Embryonic facial prominence (tissue), 1 donor: Measurements from ENCODE around the gene SLC10A3.

Experiments
- DNase-seq: peaks from one replicate; pipeline ENCODE4 v3.0.0-alpha.2; 2016; ENCODE audit errors: extremely low spot score

The SLC10A3 gene

GRCh38 chrX:154490414-154491083 is at the start of gene SLC10A3:
Gene SLC10A3 (minus strand): TSS chrX:154490629. CDS start chrX:154488940, 1,689 bp downstream.
- peak; percentile 74 for DNase-seq

- no peak for DNase-seq
Measured at GRCh38 chrX:154539077-154539476, 48.6 kb upstream of the SLC10A3 start.

GRCh38 chrX:154535892-154536291 is 45.5 kb upstream of the SLC10A3 start:
- DNase-seq: no peak

- peak; percentile 46 for DNase-seq
Measured at GRCh38 chrX:154534526-154535322, 44.3 kb upstream of the SLC10A3 start.

GRCh38 chrX:154532690-154533089 is 42.3 kb upstream of the SLC10A3 start:
- DNase-seq: no peak

- DNase-seq: no peak
Measured at GRCh38 chrX:154531626-154532025, 41.2 kb upstream of the SLC10A3 start.

- DNase-seq: no peak
Measured at GRCh38 chrX:154530286-154530685, 39.9 kb upstream of the SLC10A3 start.

GRCh38 chrX:154529206-154529612 is 38.8 kb upstream of the SLC10A3 start:
- DNase-seq: no peak

- DNase-seq: peak; percentile 77
Measured at GRCh38 chrX:154526901-154527675, 36.7 kb upstream of the SLC10A3 start.

GRCh38 chrX:154525606-154526490 is 35.4 kb upstream of the SLC10A3 start:
- DNase-seq: no peak

- DNase-seq: no peak
Measured at GRCh38 chrX:154519389-154519788, 29.0 kb upstream of the SLC10A3 start.

- no peak for DNase-seq
Measured at GRCh38 chrX:154517101-154517781, 26.8 kb upstream of the SLC10A3 start.

GRCh38 chrX:154516656-154517100 is 26.2 kb upstream of the SLC10A3 start:
- peak; percentile 67 for DNase-seq

- DNase-seq: peak; percentile 83
Measured at GRCh38 chrX:154515966-154516655, 25.7 kb upstream of the SLC10A3 start, which contains the start of gene FAM3A. Gene FAM3A (minus strand): TSS chrX:154516232. CDS start chrX:154515772, 460 bp downstream.

- no peak for DNase-seq
Measured at GRCh38 chrX:154515090-154515965, 24.9 kb upstream of the SLC10A3 start.

GRCh38 chrX:154513716-154514115 is 23.3 kb upstream of the SLC10A3 start:
- DNase-seq: no peak

GRCh38 chrX:154512879-154513553 is 22.6 kb upstream of the SLC10A3 start:
- DNase-seq: no peak

- no peak for DNase-seq
Measured at GRCh38 chrX:154511761-154512160, 21.3 kb upstream of the SLC10A3 start.
